GM12892 (cell line): ENCODE data around the gene ITGB1.

ENCODE experiments used
- DNase-seq: peaks from one replicate; pipeline ENCODE4 v3.0.0; 2011; ENCODE audit not compliant: insufficient read length
- FAIRE-seq: peaks from 2 replicates; lab custom pipeline; 2011; peaks lifted over from hg19 to GRCh38; lab: Jason Lieb, UNC
- POLR2A ChIP-seq: IDR thresholded peaks from 2 replicates; pipeline ENCODE4 v1.6.1; 2011; ENCODE audit warnings: low read depth, low read length, control low read depth
- POLR2AphosphoS5 ChIP-seq: IDR thresholded peaks from 2 replicates; pipeline ENCODE4 v1.6.1; 2011; ENCODE audit warnings: low read depth, low read length, control low read depth
- TAF1 ChIP-seq: IDR thresholded peaks from 2 replicates; pipeline ENCODE4 v1.6.1; 2011; ENCODE audit warnings: low read depth, mild to moderate bottlenecking, control low read depth, low read length, borderline replicate concordance

Gene ITGB1

GRCh38 chr10:32888161-32888927 lies 69.7 kb downstream of the ITGB1 start:
- DNase-seq (no peak), FAIRE-seq (no peak)
- TF ChIP-seq POLR2A (no peak), TAF1 (no peak), POLR2AphosphoS5 (no peak)

- DNase-seq (no peak), FAIRE-seq (no peak)
- TF ChIP-seq TAF1 (no peak), POLR2A (no peak), POLR2AphosphoS5 (no peak)
Observed at GRCh38 chr10:32887481-32887880, 70.5 kb downstream of the ITGB1 start.

- DNase-seq: no peak
- TF ChIP-seq POLR2AphosphoS5 (no peak), POLR2A (no peak), TAF1 (no peak)
- no peak for FAIRE-seq
Observed at GRCh38 chr10:32882076-32882475, 76.0 kb downstream of the ITGB1 start.

- FAIRE-seq (no peak), DNase-seq (no peak)
Observed at GRCh38 chr10:32878646-32879045, 79.4 kb downstream of the ITGB1 start.

GRCh38 chr10:32877915-32878314 lies 80.1 kb downstream of the ITGB1 start:
- TF ChIP-seq POLR2A: no peak
- TF ChIP-seq TAF1: no peak
- TF ChIP-seq POLR2AphosphoS5: no peak
- FAIRE-seq (no peak), DNase-seq (no peak)

More at GRCh38 chr10:32878646-32879045, 79.4 kb downstream of the ITGB1 start:
- TF ChIP-seq TAF1: no peak
- TF ChIP-seq POLR2AphosphoS5: no peak
- no peak for TF ChIP-seq POLR2A

GRCh38 chr10:32865170-32865569 lies 92.9 kb downstream of the ITGB1 start:
- no peak for TF ChIP-seq TAF1
- no peak for TF ChIP-seq POLR2AphosphoS5
- no peak for TF ChIP-seq POLR2A
- FAIRE-seq: no peak
- no peak for DNase-seq

GRCh38 chr10:32854435-32854834 lies 103.6 kb downstream of the ITGB1 start:
- DNase-seq (no peak), FAIRE-seq (no peak)
- TF ChIP-seq TAF1: no peak
- no peak for TF ChIP-seq POLR2A
- no peak for TF ChIP-seq POLR2AphosphoS5

GRCh38 chr10:32851301-32851700 lies 106.7 kb downstream of the ITGB1 start:
- TF ChIP-seq POLR2A (no peak), TAF1 (no peak), POLR2AphosphoS5 (no peak)
- no peak for FAIRE-seq
- DNase-seq: no peak
